ENCODE measurements around the gene SORD. TPM values are rescaled to one million over a fixed set of nuclear protein-coding genes. Genes with fewer than 3 reads are reported as not detected.

SORD gene
- total and polyA plus RNA-seq, 9 of the 15 experiments (the other 6 are each of a cell fraction or from before 2014, with no cell fraction given) = 5.9 to 79.2 (median 29.6) TPM

GRCh38 chr15:45112143-45112590, 89.2 kb downstream of the SORD start:
- Histone ChIP-seq H3K9ac (ENCODE audit: insufficient read depth in 1 of 2, low read depth in 2 of 2, low read length in 2 of 2) (no peak overlapping the region), H3K9me1 (ENCODE audit: control insufficient read depth, insufficient read depth, low read length) (no peaks in the 10 kb centered on the region), H4K20me1 (replicated peaks; ENCODE audit: control insufficient read depth, insufficient read depth, low read length) (no peaks in the 10 kb centered on the region), H3K36me3 (ENCODE audit: control insufficient read depth, insufficient read depth, low read length) (no peaks in the 10 kb centered on the region), H3K9me3 (replicated peaks; ENCODE audit: control insufficient read depth, insufficient read depth, low read depth, low read length) (no peaks in the 10 kb centered on the region), H3K4me2 (ENCODE audit: insufficient read depth, low read length) (no peak overlapping the region), H3K4me3 (no peak overlapping the region), H3K27me3 (ENCODE audit: control insufficient read depth in 2 of 2, insufficient read depth in 2 of 2, low read length in 2 of 2) (peaks cover 2 to 25% of the 10 kb centered on the region in 2 experiments; a peak in 3 of 5 replicates), H2AFZ (ENCODE audit: low read depth, low read length) (no peak overlapping the region), H3K79me2 (ENCODE audit: control insufficient read depth, insufficient read depth, low read length) (no peaks in the 10 kb centered on the region), H3K27ac (ENCODE audit: extremely low read depth, low read depth, low read length) (no peak overlapping the region), H3K4me1 (replicated peaks in 1 of 2; ENCODE audit: control insufficient read depth in 2 of 2, insufficient read depth in 2 of 2, low read length in 2 of 2) (peaks cover 0 to 26% of the 10 kb centered on the region in 2 experiments; a peak in 2 of 5 replicates)
- ATAC-seq (no peak), DNase-seq (ENCODE audit: extremely low read depth in 1 of 4, low spot score in 3 of 4) (no peak), FAIRE-seq (no peak)
- no peak for TF ChIP-seq SOX6 (IDR thresholded peaks at IDR 0.05)
- no peak for TF ChIP-seq TAL1 (IDR thresholded peaks at IDR 0.05)
- TF ChIP-seq SP1 (CRISPR knock-in tag; IDR thresholded peaks at IDR 0.05) = no peak
- BruUV-seq (replicated peaks) = no TSS peak
- in situ Hi-C loops (cut with MboI) = loop anchor here (25.0 kb wide), 1 partner anchor 150 kb away; the partner anchor contains the start of gene TERB2
- WGBS (ENCODE audit: insufficient coverage, low coverage, missing lambda C conversion rate) = 55% methylated on average over 13 of the region's 13 CpGs
- ChIA-PET CTCF (ENCODE audit: low intra/inter-chr PET ratio) (no interaction called here), POLR2A (no interaction called here)
- intact Hi-C loops (cut with micrococcal nuclease) = no loop called here

- DNase-seq (ENCODE audit: extremely low read depth in 1 of 4, low spot score in 3 of 4) (no peak), FAIRE-seq (no peak), ATAC-seq (no peak)
- no peaks in the 10 kb centered on the region for H3K79me2 ChIP-seq (ENCODE audit: control insufficient read depth, insufficient read depth, low read length)
- in situ Hi-C loops (cut with MboI) (loop anchor here (25.0 kb wide), 1 partner anchor 150 kb away; the partner anchor contains the start of gene TERB2), intact Hi-C loops (cut with micrococcal nuclease) (no loop called here)
- H4K20me1 ChIP-seq (replicated peaks; ENCODE audit: control insufficient read depth, insufficient read depth, low read length) = no peaks in the 10 kb centered on the region
- no peaks in the 10 kb centered on the region for H3K9me3 ChIP-seq (replicated peaks; ENCODE audit: control insufficient read depth, insufficient read depth, low read depth, low read length)
- ChIA-PET CTCF (ENCODE audit: low intra/inter-chr PET ratio) (no interaction called here), POLR2A (interaction anchor here (0.5 kb wide), 1 partner anchor 9 kb away, joined by 3 read pairs; no protein-coding TSS in a partner anchor)
- no peak for TF ChIP-seq NFRKB (IDR thresholded peaks at IDR 0.05; ENCODE audit: low read depth)
- TF ChIP-seq ZBTB33 (CRISPR knock-in tag; IDR thresholded peaks at IDR 0.05) = peak; percentile 48; the same call in 1 of the 2 replicates
- no peak for TF ChIP-seq ZNF324 (CRISPR knock-in tag; IDR thresholded peaks at IDR 0.05)
- TF ChIP-seq PRPF4 (IDR thresholded peaks at IDR 0.05; ENCODE audit: insufficient read depth, low read depth, low read length, poor library complexity, severe bottlenecking) = no peak
- H3K9ac ChIP-seq (ENCODE audit: insufficient read depth in 1 of 2, low read depth in 2 of 2, low read length in 2 of 2) = no peak overlapping the region; a peak in 1 of 4 replicates
- H3K4me2 ChIP-seq (ENCODE audit: insufficient read depth, low read length) = no peak overlapping the region
- H3K4me1 ChIP-seq (replicated peaks in 1 of 2; ENCODE audit: control insufficient read depth in 2 of 2, insufficient read depth in 2 of 2, low read length in 2 of 2) = peaks cover 0 to 30% of the 10 kb centered on the region in 2 experiments; a peak in 2 of 5 replicates
- H2AFZ ChIP-seq (ENCODE audit: low read depth, low read length) = no peak overlapping the region
- WGBS (ENCODE audit: insufficient coverage, low coverage, missing lambda C conversion rate) = 54% methylated on average over 28 of the region's 58 CpGs
- H3K9me1 ChIP-seq (ENCODE audit: control insufficient read depth, insufficient read depth, low read length) = no peaks in the 10 kb centered on the region
- no peak overlapping the region for H3K4me3 ChIP-seq
- BruUV-seq (replicated peaks) = no TSS peak
- H3K27me3 ChIP-seq (ENCODE audit: control insufficient read depth in 2 of 2, insufficient read depth in 2 of 2, low read length in 2 of 2) = peaks cover 2 to 24% of the 10 kb centered on the region in 2 experiments; a peak in 3 of 5 replicates
- H3K27ac ChIP-seq (ENCODE audit: extremely low read depth, low read depth, low read length) = no peak overlapping the region
- H3K36me3 ChIP-seq (ENCODE audit: control insufficient read depth, insufficient read depth, low read length) = no peaks in the 10 kb centered on the region
Measured at GRCh38 chr15:45112591-45113379, 89.8 kb downstream of the SORD start.

Measured in K562 (cell line).